ENCODE measurements around the gene ARHGEF28.

- TF ChIP-seq SUZ12 (IDR thresholded peaks at IDR 0.05; ENCODE audit: extremely low read depth, insufficient read depth, insufficient read length) (no peak), YY1 (IDR thresholded peaks at IDR 0.05; ENCODE audit: insufficient read depth, insufficient read length) (no peak)
Measured at GRCh38 chr5:73664796-73665195, 38.8 kb downstream of the ARHGEF28 start.
